Measurements from ENCODE around the gene ZNF814. TPM values are rescaled to one million over a fixed set of nuclear protein-coding genes. Genes with fewer than 3 reads are reported as not detected.
"Not testable (repeated sequence)": the region's sequence is repeated elsewhere in the genome, so short reads cannot be mapped to it uniquely, and the experiment has no call there.

The ZNF814 gene
- total RNA-seq, 1 experiment from 2014 or later = 8.6 TPM

DNA sequence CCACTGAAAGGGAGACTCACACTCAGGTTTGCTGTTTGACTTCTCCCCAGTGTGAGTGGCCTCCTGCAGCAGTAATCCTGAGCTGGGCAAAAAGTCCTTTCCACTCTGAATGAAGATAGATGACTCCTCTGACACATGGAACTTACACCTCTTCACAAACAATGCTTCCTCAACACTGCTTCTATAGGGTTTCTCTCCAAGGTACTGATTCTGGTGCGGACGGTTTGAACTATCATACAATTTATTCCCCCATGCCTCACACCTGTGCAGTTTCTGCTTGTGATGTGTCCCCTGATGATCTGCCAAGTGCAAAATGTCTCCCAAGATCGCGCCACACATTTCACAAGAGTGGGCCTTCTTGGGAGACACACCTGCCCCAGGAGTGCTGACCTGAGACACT lies 38.8 kb upstream of the ZNF814 start:
- no peak overlapping the region for H3K27ac ChIP-seq
- no peak for DNase-seq
- no peaks in the 10 kb centered on the region for H3K36me3 ChIP-seq (ENCODE audit: low read depth)
- H3K9me2 ChIP-seq (ENCODE audit: insufficient read depth) = no peaks in the 10 kb centered on the region
- CTCF ChIA-PET = no interaction called here
- POLR2A ChIA-PET (ENCODE audit: unreplicated experiment) = no interaction called here
- H3K4me3 ChIP-seq = no peak overlapping the region
- no peaks in the 10 kb centered on the region for H3F3A ChIP-seq (ENCODE audit: insufficient read depth, low read depth)
- no peak overlapping the region for H3K4me2 ChIP-seq
- H3K79me2 ChIP-seq (ENCODE audit: low read depth) = no peaks in the 10 kb centered on the region
- peaks cover 45% of the 10 kb centered on the region for H3K9me3 ChIP-seq (ENCODE audit: insufficient read depth, low read depth)
- peaks cover 13% of the 10 kb centered on the region for H3K27me3 ChIP-seq (ENCODE audit: insufficient read depth, low read depth)
- TF ChIP-seq CTCF (conservative IDR thresholded peaks at IDR 0.05) (no peak), EZH2 (IDR thresholded peaks at IDR 0.05; ENCODE audit: low read depth) (no peak)
- no peak overlapping the region for H2AFZ ChIP-seq
- H3K4me1 ChIP-seq (replicated peaks; ENCODE audit: insufficient read depth) = no peaks in the 10 kb centered on the region
- intact Hi-C loops (cut with micrococcal nuclease; ENCODE audit: unreplicated experiment) = no loop called here
- BruUV-seq (replicated peaks) = no TSS peak
- no peaks in the 10 kb centered on the region for H4K20me1 ChIP-seq (ENCODE audit: insufficient read depth)

DNA sequence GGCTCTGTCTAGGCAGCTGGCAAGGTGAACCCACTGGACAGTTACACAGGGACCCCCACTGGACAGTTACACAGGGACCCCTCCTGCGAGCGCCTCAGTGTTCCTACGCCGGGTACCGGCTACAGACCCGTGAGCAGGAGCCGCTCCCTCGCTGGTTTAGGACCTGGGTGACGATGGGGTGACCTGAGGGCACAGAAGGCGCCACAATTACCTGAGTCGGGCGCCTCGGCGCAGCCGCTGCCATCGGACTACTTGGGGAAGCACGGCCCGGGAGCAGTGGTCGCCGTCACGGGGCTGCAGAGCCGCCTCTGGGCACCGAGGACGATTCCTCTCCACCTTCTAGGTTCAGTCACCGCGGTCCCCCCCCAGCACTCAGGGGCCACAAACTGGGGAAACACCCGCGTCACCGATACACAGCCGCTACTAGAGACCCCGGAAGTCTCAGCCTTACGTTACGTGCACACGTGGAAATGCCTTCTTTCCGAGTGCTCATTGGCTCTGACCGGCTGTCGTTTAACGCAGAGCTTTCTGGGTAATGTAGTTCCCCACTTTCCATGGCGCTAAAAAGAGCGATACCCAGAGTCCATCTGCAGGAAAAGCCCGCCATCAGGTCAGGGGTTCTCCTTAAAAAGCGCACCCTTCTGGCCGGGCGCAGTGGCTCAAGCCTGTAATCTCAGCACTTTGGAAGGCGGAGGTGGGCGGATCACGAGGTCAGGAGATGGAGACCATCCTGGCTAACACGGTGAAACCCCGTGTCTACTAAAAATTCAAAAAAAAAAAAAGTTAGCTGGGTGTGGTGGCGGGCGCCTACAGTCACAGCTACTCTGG lies 27.5 kb upstream of the ZNF814 start, which contains the start of gene ZNF417:
TSS of gene ZNF417 (minus strand) at position 425 of the 828 bp plus-strand sequence. CDS start at position 244, 181 bp downstream.
- DNase-seq = peak; percentile 82 to 94
- H3K9me2 ChIP-seq (ENCODE audit: insufficient read depth); BruUV-seq (replicated peaks); H4K20me1 ChIP-seq (ENCODE audit: insufficient read depth); H3K27me3 ChIP-seq (ENCODE audit: insufficient read depth, low read depth); H3K27ac ChIP-seq; H3F3A ChIP-seq (ENCODE audit: insufficient read depth, low read depth); H3K4me1 ChIP-seq (replicated peaks; ENCODE audit: insufficient read depth): not testable (repeated sequence)
- peaks cover 18% of the 10 kb centered on the region for H3K79me2 ChIP-seq (ENCODE audit: low read depth)
- CTCF ChIA-PET = interaction anchor here (0.6 kb wide), 1 partner anchor 86 kb away, joined by 3 read pairs; no protein-coding TSS in a partner anchor
- H3K9me3 ChIP-seq (ENCODE audit: insufficient read depth, low read depth) = peaks cover 31% of the 10 kb centered on the region; the same call in 1 of the 2 replicates
- H3K4me2 ChIP-seq = peak within 1 kb of the TSS; percentile 98
- intact Hi-C loops (cut with micrococcal nuclease; ENCODE audit: unreplicated experiment) = loop anchor here (1.0 to 5.0 kb wide), 2 partner anchors 337 to 439 kb away; partner anchors contain the start of gene ZNF772
- POLR2A ChIA-PET (ENCODE audit: unreplicated experiment) = interaction anchor here (0.6 to 1.2 kb wide), 4 partner anchors 97 to 1249 kb away, joined by 3 to 25 read pairs (median 4); partner anchors contain the start of gene ZNF551
- peak within 1 kb of the TSS; percentile 76 for H2AFZ ChIP-seq
- peaks cover 21% of the 10 kb centered on the region for H3K36me3 ChIP-seq (ENCODE audit: low read depth)
- H3K4me3 ChIP-seq = peak within 1 kb of the TSS; percentile 63

- intact Hi-C loops (cut with micrococcal nuclease; ENCODE audit: unreplicated experiment) = no loop called here
- CTCF ChIA-PET = interaction anchor here (0.7 kb wide), 1 partner anchor 11 kb away, joined by 24 read pairs; no protein-coding TSS in a partner anchor
- H3K4me3 ChIP-seq = peak overlapping the region; percentile 63; the same call in 1 of the 2 replicates
Observed at GRCh38 chr19:57914531-57914930, 25.7 kb upstream of the ZNF814 start.

More at GRCh38 chr19:57914531-57914930, 25.7 kb upstream of the ZNF814 start:
- no peaks in the 10 kb centered on the region for H3K9me2 ChIP-seq (ENCODE audit: insufficient read depth)
- H3K9me3 ChIP-seq (ENCODE audit: insufficient read depth, low read depth) = peaks cover 34% of the 10 kb centered on the region
- H4K20me1 ChIP-seq (ENCODE audit: insufficient read depth) = no peaks in the 10 kb centered on the region
- H3K4me1 ChIP-seq (replicated peaks; ENCODE audit: insufficient read depth) = 0 out of 2 replicates have a peak, but pooled peaks cover 7% of the 10 kb centered on the region
- H2AFZ ChIP-seq = no peak overlapping the region
- no peaks in the 10 kb centered on the region for H3F3A ChIP-seq (ENCODE audit: insufficient read depth, low read depth)
- no peak overlapping the region for H3K4me2 ChIP-seq
- H3K36me3 ChIP-seq (ENCODE audit: low read depth) = peaks cover 30% of the 10 kb centered on the region
- no peaks in the 10 kb centered on the region for H3K27me3 ChIP-seq (ENCODE audit: insufficient read depth, low read depth)
- TF ChIP-seq CTCF (conservative IDR thresholded peaks at IDR 0.05) (no peak), EZH2 (IDR thresholded peaks at IDR 0.05; ENCODE audit: low read depth) (no peak)
- no TSS peak for BruUV-seq (replicated peaks)
- no peak overlapping the region for H3K27ac ChIP-seq
- POLR2A ChIA-PET (ENCODE audit: unreplicated experiment) = no interaction called here
- no peak for DNase-seq
- peaks cover 18% of the 10 kb centered on the region for H3K79me2 ChIP-seq (ENCODE audit: low read depth)

Measured in PC-9 (cell line).